DOHH2 (cell line): Measurements from ENCODE around the gene CASZ1.

ENCODE experiments used
- H3F3A ChIP-seq: fragments of 200-600 bp; sonication (generic), shearing (Covaris generic); 2 replicates; pipeline ENCODE4 v1.6.0; 2016; ENCODE audit warnings: antibody characterized with exemption, mild to moderate bottlenecking; ENCODE audit not compliant: control insufficient read depth, insufficient read depth
- H3K27ac ChIP-seq: fragments of 200-600 bp; sonication (generic); 2 replicates; pipeline ENCODE4 v1.5.1; 2014; ENCODE audit warnings: low read depth, mild to moderate bottlenecking, low read length, moderate library complexity
- H3K27me3 ChIP-seq: fragments of 200-600 bp; sonication (generic); 2 replicates; pipeline ENCODE4 v1.6.1; 2014; ENCODE audit warnings: mild to moderate bottlenecking, low read length, mixed read lengths; ENCODE audit not compliant: control insufficient read depth
- H3K36me3 ChIP-seq: fragments of 200-600 bp; sonication (generic); 2 replicates; pipeline ENCODE4 v1.6.1; 2014; ENCODE audit warnings: mild to moderate bottlenecking, low read length, moderate library complexity, mixed read lengths; ENCODE audit not compliant: control insufficient read depth
- H3K4me1 ChIP-seq: fragments of 200-600 bp; sonication (generic); 2 replicates; pipeline ENCODE4 v1.6.1; 2014; ENCODE audit warnings: mild to moderate bottlenecking, low read length, mixed read lengths; ENCODE audit not compliant: control insufficient read depth
- H3K4me2 ChIP-seq: fragments of 200-600 bp; sonication (generic); 2 replicates; pipeline ENCODE4 v1.6.0; 2014; ENCODE audit warnings: mild to moderate bottlenecking, low read length, moderate library complexity
- H3K4me3 ChIP-seq: fragments of 200-600 bp; sonication (generic); 2 replicates; pipeline ENCODE4 v1.5.1; 2014; ENCODE audit warnings: mild to moderate bottlenecking, low read length, mixed read lengths
- H3K79me2 ChIP-seq: fragments of 200-600 bp; sonication (generic); 2 replicates; pipeline ENCODE4 v1.6.1; 2014; ENCODE audit warnings: mild to moderate bottlenecking, low read length, mixed read lengths; ENCODE audit not compliant: control insufficient read depth
- H3K9me2 ChIP-seq: fragments of 200-600 bp; sonication (generic); replicated peaks from 2 replicates; pipeline ENCODE4 v1.6.1; 2014; ENCODE audit warnings: mild to moderate bottlenecking, low read length, mixed read lengths; ENCODE audit not compliant: control insufficient read depth
- H3K9me3 ChIP-seq: fragments of 200-600 bp; sonication (generic); 2 replicates; pipeline ENCODE4 v1.6.1; 2014; ENCODE audit warnings: antibody characterized with exemption, low read length, mixed read lengths; ENCODE audit not compliant: control insufficient read depth, insufficient read depth
- H4K20me1 ChIP-seq: fragments of 200-600 bp; sonication (generic); 2 replicates; pipeline ENCODE4 v1.6.0; 2014; ENCODE audit warnings: low read depth, mild to moderate bottlenecking, antibody characterized with exemption, low read length, moderate library complexity; ENCODE audit not compliant: control insufficient read depth, insufficient read depth
- EZH2phosphoT487 ChIP-seq: fragments of 200-600 bp; sonication (generic); IDR thresholded peaks from 2 replicates; pipeline ENCODE4 v1.6.1; 2017; ENCODE audit warnings: borderline replicate concordance, mild to moderate bottlenecking, antibody characterized with exemption, low read length, moderate library complexity, mixed read lengths
- TF ChIP-seq, protein P1 (sequence below): fragments of 200-600 bp; sonication (generic); IDR thresholded peaks from one replicate; pipeline ENCODE4 v1.5.1; 2014; ENCODE audit warnings: antibody characterized with exemption, mild to moderate bottlenecking, low read depth, low read length; ENCODE audit not compliant: poor library complexity, severe bottlenecking

CASZ1 gene

DNA sequence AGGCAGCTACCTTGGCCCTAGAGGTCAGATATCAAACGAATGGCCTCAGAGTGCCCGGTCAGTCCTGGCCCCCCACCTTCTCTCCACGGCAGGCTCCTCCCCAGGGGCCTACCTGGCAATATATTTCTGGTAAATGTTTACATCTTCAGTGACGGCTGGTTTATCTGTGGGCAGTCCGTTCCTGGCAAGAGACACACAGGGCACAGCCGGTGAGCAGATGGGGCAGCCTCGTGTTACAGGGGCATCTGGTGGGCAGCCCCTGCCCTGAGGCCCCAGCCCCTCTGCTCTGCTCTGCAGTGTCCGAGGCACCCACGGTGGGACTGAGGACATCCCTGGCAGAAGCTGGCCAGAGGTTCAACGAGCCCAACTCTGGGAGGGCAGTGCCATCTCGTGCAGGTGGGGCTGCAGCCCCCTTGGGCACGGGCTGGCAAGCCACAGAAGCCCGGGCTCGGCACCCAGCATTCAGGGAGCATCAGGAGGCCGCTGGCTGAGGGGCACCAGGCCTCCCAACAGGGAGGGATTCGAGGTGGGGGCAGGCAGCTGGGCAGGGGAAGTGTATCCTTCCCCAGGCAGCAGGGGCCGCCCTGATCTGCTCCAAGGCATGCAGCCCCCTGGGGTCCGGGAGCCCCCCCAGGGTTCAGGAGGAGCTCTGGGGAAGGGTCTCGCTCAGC is 137.9 kb downstream of the CASZ1 start:
- TF ChIP-seq, protein P1, sequence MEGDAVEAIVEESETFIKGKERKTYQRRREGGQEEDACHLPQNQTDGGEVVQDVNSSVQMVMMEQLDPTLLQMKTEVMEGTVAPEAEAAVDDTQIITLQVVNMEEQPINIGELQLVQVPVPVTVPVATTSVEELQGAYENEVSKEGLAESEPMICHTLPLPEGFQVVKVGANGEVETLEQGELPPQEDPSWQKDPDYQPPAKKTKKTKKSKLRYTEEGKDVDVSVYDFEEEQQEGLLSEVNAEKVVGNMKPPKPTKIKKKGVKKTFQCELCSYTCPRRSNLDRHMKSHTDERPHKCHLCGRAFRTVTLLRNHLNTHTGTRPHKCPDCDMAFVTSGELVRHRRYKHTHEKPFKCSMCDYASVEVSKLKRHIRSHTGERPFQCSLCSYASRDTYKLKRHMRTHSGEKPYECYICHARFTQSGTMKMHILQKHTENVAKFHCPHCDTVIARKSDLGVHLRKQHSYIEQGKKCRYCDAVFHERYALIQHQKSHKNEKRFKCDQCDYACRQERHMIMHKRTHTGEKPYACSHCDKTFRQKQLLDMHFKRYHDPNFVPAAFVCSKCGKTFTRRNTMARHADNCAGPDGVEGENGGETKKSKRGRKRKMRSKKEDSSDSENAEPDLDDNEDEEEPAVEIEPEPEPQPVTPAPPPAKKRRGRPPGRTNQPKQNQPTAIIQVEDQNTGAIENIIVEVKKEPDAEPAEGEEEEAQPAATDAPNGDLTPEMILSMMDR = no peak
- no peak for TF ChIP-seq EZH2phosphoT487
- no peak overlapping the region for H3K27ac ChIP-seq
- H3K9me3 ChIP-seq = no peaks in the 10 kb centered on the region
- H3K4me3 ChIP-seq = no peak overlapping the region
- H3K79me2 ChIP-seq = no peaks in the 10 kb centered on the region
- H3F3A ChIP-seq = no peaks in the 10 kb centered on the region
- H3K4me2 ChIP-seq = no peak overlapping the region
- H3K27me3 ChIP-seq = no peaks in the 10 kb centered on the region
- no peaks in the 10 kb centered on the region for H3K9me2 ChIP-seq
- H3K36me3 ChIP-seq = no peaks in the 10 kb centered on the region
- no peaks in the 10 kb centered on the region for H3K4me1 ChIP-seq
- no peaks in the 10 kb centered on the region for H4K20me1 ChIP-seq

DNA sequence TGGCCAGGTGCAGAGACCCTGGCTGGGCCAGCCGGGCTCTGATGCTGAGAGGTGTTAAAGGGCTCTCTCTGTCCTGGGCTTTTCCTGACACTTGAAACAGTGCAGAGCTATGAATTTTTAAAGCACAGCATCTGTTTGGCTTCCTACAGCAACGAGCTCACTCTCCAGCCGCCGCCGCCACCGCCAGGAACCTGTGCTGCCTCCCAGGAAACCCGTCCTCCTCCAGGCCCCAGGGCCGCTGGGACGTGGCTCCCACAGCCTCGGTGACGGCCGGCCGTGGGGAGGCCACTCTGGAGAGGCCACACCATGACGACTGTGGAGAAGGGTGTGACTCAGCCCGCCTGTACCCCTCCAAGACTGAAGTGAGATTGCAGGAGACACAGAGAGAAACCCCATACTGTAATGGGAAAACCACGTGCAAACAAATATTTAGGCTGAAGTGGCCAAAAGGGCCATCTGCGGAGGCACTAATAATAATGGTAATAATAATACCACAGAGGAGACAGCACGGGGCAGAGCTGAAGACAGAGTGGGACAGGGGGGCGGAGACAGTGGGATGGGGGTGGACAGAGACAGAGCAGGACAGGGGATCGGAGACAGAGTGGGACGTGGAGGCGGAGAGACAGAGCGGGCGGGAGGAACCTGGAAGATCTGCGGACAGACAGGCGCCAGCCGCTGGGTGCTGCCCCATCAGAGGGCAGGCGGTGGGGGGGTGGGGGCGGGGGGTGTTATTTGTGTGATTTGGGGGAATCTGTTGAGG is 139.2 kb downstream of the CASZ1 start:
- Histone ChIP-seq H3F3A (no peaks in the 10 kb centered on the region), H3K4me1 (no peaks in the 10 kb centered on the region), H3K9me3 (no peaks in the 10 kb centered on the region), H3K79me2 (no peaks in the 10 kb centered on the region), H3K36me3 (no peaks in the 10 kb centered on the region), H3K9me2 (no peaks in the 10 kb centered on the region), H3K4me3 (no peak overlapping the region), H4K20me1 (no peaks in the 10 kb centered on the region), H3K27ac (no peak overlapping the region), H3K27me3 (no peaks in the 10 kb centered on the region), H3K4me2 (no peak overlapping the region)
- TF ChIP-seq, protein P1 = no peak
- TF ChIP-seq EZH2phosphoT487 = no peak

DNA sequence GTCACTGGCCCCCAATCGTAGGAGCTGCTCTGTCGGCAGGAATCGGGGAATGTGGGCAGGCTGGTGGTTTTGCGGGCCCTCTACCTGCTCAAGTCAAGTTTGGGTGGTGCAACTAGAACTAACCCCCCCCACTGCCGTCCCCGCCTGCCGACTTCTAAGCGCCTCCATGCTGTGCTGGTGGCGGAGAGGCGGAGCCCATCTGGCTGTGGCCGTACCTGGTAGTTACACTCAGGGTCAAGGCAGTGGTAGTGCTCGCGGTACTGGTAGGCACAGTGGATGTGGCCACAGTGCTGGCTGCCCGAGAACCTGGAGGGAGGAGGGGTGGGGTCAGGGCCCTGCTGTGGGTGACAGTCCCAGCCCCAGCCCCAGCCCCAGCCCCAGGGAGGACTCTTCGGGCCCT is 140.0 kb downstream of the CASZ1 start:
- no peaks in the 10 kb centered on the region for H3F3A ChIP-seq
- no peaks in the 10 kb centered on the region for H3K4me1 ChIP-seq
- H3K36me3 ChIP-seq = no peaks in the 10 kb centered on the region
- H3K9me3 ChIP-seq = no peaks in the 10 kb centered on the region
- no peaks in the 10 kb centered on the region for H4K20me1 ChIP-seq
- TF ChIP-seq EZH2phosphoT487 = no peak
- TF ChIP-seq, protein P1 = no peak
- no peaks in the 10 kb centered on the region for H3K9me2 ChIP-seq
- H3K4me3 ChIP-seq = no peak overlapping the region
- no peak overlapping the region for H3K4me2 ChIP-seq
- H3K27ac ChIP-seq = no peak overlapping the region
- no peaks in the 10 kb centered on the region for H3K27me3 ChIP-seq
- H3K79me2 ChIP-seq = no peaks in the 10 kb centered on the region
